HG02798 (cell line): ENCODE data around the gene AGXT.
A peak's percentile ranks its signal among the peaks of the same experiment; 100 is the strongest.

Experiments
- ATAC-seq: cut with Tn5 transposase; IDR thresholded peaks from one replicate; pipeline ENCODE4 v1.9.1; 2021; ENCODE audit warnings: mild to moderate bottlenecking; ENCODE audit not compliant: unreplicated experiment, poor library complexity

The AGXT gene

GRCh38 chr2:240868286-240869108, at the start of gene AGXT:
Gene AGXT (plus strand): TSS chr2:240868824. CDS start chr2:240868866, 42 bp downstream.
- no peak for ATAC-seq

GRCh38 chr2:240819126-240819857, 49.3 kb upstream of the AGXT start:
- no peak for ATAC-seq

DNA sequence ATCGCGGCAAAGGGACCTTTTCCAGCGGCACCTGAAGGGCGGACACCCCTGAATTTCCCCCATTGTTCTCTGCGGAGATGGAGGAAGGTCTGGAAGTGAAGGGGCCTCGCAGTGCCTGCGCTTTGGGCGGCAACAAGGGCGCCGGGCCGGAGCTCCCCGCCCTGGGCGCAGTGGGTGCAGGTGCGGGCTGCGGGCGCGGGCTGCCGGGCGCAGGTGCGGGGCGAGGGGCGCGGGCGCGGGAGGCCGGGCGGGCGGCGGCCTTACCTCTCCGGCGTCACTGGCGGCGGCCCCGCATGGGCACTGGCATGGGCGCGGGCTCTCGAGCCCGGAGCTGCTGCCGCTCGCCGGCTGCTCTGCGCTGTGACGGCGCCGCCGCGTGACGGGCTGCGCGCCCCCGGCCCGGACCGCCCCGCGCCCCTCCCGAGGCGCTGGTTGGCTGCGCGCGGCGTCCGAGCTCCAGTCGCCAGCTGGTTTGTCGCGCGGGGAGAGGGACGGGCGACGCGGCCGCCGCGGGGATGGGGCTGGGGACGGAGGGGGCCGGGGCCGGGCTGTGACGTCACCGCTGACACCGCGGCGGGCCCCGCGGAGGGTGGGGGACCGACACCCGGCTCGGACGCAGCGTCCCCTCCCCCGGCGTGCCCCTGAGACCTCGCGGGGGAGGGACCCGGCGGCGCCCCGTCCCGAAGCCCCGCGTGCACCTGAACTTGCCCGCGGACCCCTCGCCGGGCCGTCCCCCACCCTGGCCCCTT, 48.6 kb upstream of the AGXT start, which contains the start of gene KIF1A:
KIF1A (minus strand) TSS at position 362 of the 749 bp plus-strand sequence. CDS start 22,467 bp downstream, outside the sequence.
- ATAC-seq: no peak

DNA sequence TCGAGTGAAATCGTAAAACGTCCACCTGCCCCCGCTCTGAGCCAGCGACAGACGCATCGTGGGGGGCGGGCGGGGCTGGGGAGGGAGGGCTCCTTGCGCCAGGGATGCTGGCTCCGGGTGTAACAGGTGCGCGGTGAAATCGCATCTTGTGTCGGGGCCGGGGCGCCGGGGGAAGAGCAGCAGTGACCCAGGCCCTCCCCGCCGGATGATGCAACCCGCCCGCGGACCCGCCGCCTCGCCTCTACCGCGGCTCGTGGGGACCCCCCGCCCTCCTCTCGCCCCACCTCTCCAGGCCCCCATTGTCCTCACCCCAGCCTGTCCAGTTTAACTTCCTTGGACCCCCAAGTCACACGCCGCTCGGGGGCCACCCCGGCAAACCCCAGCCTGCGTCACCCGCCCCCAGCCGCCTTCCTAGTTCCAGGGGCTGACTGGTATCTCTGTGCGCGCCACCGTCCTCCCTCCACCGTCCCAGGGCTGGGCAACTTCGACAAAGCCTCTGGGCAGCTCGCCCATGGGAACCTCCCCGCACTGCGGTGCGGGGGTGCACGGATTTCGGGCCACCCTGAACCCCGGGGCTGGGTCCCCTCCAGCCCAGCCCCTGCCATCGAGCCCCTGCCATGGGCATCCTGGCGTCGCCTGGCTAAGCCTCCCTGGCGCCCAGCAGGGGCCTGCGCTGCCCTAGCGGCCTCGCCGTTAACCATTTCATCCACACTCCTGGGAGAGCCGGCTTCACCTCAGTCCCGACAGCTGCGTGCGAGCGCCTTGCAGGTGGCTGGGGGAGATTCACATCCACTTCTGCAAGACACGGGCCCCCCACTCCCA, 47.8 kb upstream of the AGXT start:
- no peak for ATAC-seq

GRCh38 chr2:240821429-240821778, 47.2 kb upstream of the AGXT start:
- no peak for ATAC-seq

- ATAC-seq: no peak
Observed at GRCh38 chr2:240822280-240822847, 46.3 kb upstream of the AGXT start.

DNA sequence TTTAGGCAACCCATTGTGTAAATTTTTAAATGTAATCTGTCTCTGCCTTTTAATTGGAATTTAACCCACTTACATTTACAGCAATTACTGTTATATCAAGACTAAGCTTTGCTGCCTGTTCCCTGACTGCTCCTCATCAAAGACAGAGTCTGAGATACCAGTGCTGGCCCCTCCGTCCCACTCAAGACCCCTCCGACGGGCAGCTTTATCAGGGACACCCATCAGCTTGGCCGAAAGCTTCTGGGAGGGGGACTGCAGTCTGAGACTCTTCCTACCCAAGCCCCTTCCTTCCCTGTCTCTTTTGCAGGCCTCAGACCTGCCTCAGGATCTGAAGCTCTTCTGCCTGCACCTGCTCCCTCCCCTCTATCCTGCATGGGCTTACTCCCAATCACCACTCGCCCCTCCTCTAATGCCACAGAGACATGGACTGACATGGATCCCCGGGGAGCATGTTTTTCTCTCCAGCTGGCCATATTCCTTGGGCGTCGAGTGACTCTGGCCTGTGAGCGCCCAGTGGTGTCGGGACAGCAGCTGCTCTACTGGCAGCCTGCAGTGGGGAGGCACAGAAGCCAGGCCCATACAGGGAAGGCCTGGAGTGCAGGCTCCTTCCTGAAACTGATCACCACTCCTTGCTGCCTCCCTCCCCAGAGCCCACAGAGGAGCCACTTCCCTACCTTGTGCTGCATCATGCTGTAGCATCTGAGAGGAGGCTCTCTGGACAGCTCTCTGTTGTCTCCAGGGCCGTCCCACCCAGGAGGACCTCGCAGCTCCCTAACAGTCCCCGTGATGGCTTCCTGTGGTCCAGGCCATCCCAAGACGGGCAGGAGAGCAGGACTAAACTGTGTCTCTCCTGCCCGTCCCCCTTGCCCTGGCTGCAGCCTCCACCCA, 44.9 kb upstream of the AGXT start:
- no peak for ATAC-seq

GRCh38 chr2:240825476-240825875, 43.1 kb upstream of the AGXT start:
- no peak for ATAC-seq

- ATAC-seq: no peak
Observed at GRCh38 chr2:240831594-240832204, 36.9 kb upstream of the AGXT start.

DNA sequence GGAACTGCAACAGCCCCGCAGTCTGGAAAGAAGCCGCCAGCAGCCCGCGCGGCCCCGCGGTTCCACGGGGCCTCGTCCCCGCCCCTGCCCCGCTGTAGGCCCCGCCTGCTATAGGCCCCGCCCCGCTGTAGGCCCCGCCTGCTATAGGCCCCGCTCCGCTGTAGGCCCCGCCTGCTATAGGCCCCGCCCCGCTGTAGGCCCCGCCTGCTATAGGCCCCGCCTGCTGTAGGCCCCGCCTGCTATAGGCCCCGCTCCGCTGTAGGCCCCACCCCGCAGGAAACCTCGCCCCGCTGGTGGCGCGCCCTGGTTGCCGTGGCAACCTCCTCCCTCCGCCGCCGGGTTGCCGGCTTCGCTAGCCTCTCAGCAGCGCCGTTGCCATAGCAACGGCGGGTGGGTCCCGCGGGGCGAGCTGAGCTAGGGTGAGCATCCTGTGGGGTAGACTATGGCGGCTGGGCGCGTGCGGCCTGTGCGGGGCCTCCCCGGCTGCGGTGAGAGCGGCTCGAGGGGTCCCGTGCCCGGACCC, 36.4 kb upstream of the AGXT start:
- peak; percentile 83 for ATAC-seq

- ATAC-seq: no peak
Observed at GRCh38 chr2:240832921-240833494, 35.6 kb upstream of the AGXT start.

GRCh38 chr2:240833724-240834285, 34.8 kb upstream of the AGXT start:
- no peak for ATAC-seq

- no peak for ATAC-seq
Observed at GRCh38 chr2:240834377-240834975, 34.1 kb upstream of the AGXT start.

- no peak for ATAC-seq
Observed at GRCh38 chr2:240835528-240835927, 33.1 kb upstream of the AGXT start.

DNA sequence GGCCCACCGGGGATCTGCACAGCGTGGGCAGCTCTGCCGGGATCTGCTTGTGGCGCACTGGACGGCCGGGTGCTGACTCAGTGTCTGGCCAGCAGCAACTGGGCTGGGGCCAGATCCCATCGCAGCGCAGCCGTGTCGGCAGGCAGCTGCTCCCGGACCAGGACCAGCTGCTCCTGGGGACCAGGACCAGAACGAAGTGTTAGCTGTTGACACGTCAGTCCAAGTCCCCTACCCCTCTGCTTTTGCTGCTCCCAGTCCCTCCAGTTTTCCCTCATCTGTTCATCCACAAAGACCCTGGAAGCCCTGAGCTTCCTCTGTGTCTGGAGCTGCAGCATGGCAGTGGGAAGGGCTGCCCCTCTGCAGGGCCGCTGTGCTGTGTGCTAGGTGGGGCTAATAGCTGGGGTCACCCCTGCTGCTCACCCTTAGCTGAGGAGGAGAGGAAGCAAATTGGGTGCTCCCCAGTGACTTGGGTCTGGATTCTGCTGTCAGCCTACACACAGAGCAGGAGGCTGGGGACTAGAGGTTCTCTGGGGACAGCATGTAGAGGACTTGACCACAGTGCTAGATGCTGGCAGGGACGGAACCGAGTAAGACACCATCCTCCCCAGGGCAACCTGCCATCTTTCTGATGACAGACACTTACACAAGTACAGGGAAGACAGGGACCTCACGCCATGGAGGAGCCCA, 31.7 kb upstream of the AGXT start:
- ATAC-seq: no peak

- ATAC-seq: no peak
Observed at GRCh38 chr2:240837621-240838020, 31.0 kb upstream of the AGXT start.
